B cell (primary cell): Measurements from ENCODE around the gene GPR52.

Experiments
- CTCF ChIP-seq: fragments of 200-600 bp; IDR thresholded peaks from one replicate; pipeline ENCODE4 v1.8.0; 2022; ENCODE audit warnings: antibody characterized with exemption, mild to moderate bottlenecking
- EZH2 ChIP-seq: IDR thresholded peaks from 2 replicates; pipeline ENCODE4 v1.6.1; 2012; ENCODE audit warnings: borderline replicate concordance, low read depth, mild to moderate bottlenecking, moderate library complexity, low read length; ENCODE audit not compliant: insufficient read depth, poor library complexity, severe bottlenecking

- TF ChIP-seq CTCF (no peak), EZH2 (no peak)
Observed at GRCh38 chr1:174445351-174445750, 2.4 kb upstream of the GPR52 start.
